ENCODE results near the gene TCERG1L.

TCERG1L gene

GRCh38 chr10:131116991-131117375, 194.5 kb downstream of the TCERG1L start:
- H3K27ac ChIP-seq = no peak overlapping the region
- no peaks in the 10 kb centered on the region for H4K20me1 ChIP-seq (ENCODE audit: insufficient read depth)
- no peak overlapping the region for H3K4me2 ChIP-seq
- no peaks in the 10 kb centered on the region for H3K36me3 ChIP-seq (ENCODE audit: insufficient read depth)
- no peaks in the 10 kb centered on the region for H3K79me2 ChIP-seq (ENCODE audit: insufficient read depth, low read depth)
- no peak overlapping the region for H3K9ac ChIP-seq
- H3K4me1 ChIP-seq (ENCODE audit: low read depth, poor library complexity, severe bottlenecking) = no peaks in the 10 kb centered on the region
- no peak overlapping the region for H3K4me3 ChIP-seq (IDR thresholded peaks at IDR 0.05; ENCODE audit: insufficient read depth, low read depth, low read length)
- TF ChIP-seq CTCF (conservative IDR thresholded peaks at IDR 0.05; ENCODE audit: low read depth, low read length) = no peak
- no peaks in the 10 kb centered on the region for H3K27me3 ChIP-seq (ENCODE audit: insufficient read depth, low read depth)
- H2AFZ ChIP-seq (ENCODE audit: low read depth) = no peak overlapping the region

GRCh38 chr10:131116216-131116990, 195.1 kb downstream of the TCERG1L start:
- Histone ChIP-seq H3K27ac (no peak overlapping the region), H3K36me3 (ENCODE audit: insufficient read depth) (no peaks in the 10 kb centered on the region), H3K79me2 (ENCODE audit: insufficient read depth, low read depth) (no peaks in the 10 kb centered on the region), H3K9ac (no peak overlapping the region), H4K20me1 (ENCODE audit: insufficient read depth) (no peaks in the 10 kb centered on the region), H3K27me3 (ENCODE audit: insufficient read depth, low read depth) (no peaks in the 10 kb centered on the region), H3K4me3 (IDR thresholded peaks at IDR 0.05; ENCODE audit: insufficient read depth, low read depth, low read length) (no peak overlapping the region), H2AFZ (ENCODE audit: low read depth) (no peak overlapping the region), H3K4me1 (ENCODE audit: low read depth, poor library complexity, severe bottlenecking) (no peaks in the 10 kb centered on the region), H3K4me2 (no peak overlapping the region)
- TF ChIP-seq CTCF (conservative IDR thresholded peaks at IDR 0.05; ENCODE audit: low read depth, low read length) = no peak

- Histone ChIP-seq H4K20me1 (ENCODE audit: insufficient read depth) (no peaks in the 10 kb centered on the region), H3K36me3 (ENCODE audit: insufficient read depth) (no peaks in the 10 kb centered on the region), H3K79me2 (ENCODE audit: insufficient read depth, low read depth) (no peaks in the 10 kb centered on the region), H3K27me3 (ENCODE audit: insufficient read depth, low read depth) (no peaks in the 10 kb centered on the region), H2AFZ (ENCODE audit: low read depth) (no peak overlapping the region), H3K27ac (no peak overlapping the region), H3K4me1 (ENCODE audit: low read depth, poor library complexity, severe bottlenecking) (no peaks in the 10 kb centered on the region), H3K4me3 (IDR thresholded peaks at IDR 0.05; ENCODE audit: insufficient read depth, low read depth, low read length) (no peak overlapping the region), H3K9ac (no peak overlapping the region), H3K4me2 (no peak overlapping the region)
- no peak for TF ChIP-seq CTCF (conservative IDR thresholded peaks at IDR 0.05; ENCODE audit: low read depth, low read length)
These were observed 195.7 kb downstream of the TCERG1L start for GRCh38 chr10:131115801-131116200.

- Histone ChIP-seq H3K79me2 (ENCODE audit: insufficient read depth, low read depth) (no peaks in the 10 kb centered on the region), H3K9ac (no peak overlapping the region), H3K4me2 (no peak overlapping the region), H3K4me3 (IDR thresholded peaks at IDR 0.05; ENCODE audit: insufficient read depth, low read depth, low read length) (no peak overlapping the region), H3K27ac (no peak overlapping the region), H3K36me3 (ENCODE audit: insufficient read depth) (no peaks in the 10 kb centered on the region), H4K20me1 (ENCODE audit: insufficient read depth) (no peaks in the 10 kb centered on the region), H3K27me3 (ENCODE audit: insufficient read depth, low read depth) (no peaks in the 10 kb centered on the region), H3K4me1 (ENCODE audit: low read depth, poor library complexity, severe bottlenecking) (no peaks in the 10 kb centered on the region), H2AFZ (ENCODE audit: low read depth) (no peak overlapping the region)
- no peak for TF ChIP-seq CTCF (conservative IDR thresholded peaks at IDR 0.05; ENCODE audit: low read depth, low read length)
These were observed 196.2 kb downstream of the TCERG1L start for GRCh38 chr10:131115321-131115720.

Measured in KMS-11 (cell line).